NT2/D1 (cell line): ENCODE measurements around the gene DGCR8.
"Not testable (repeated sequence)": the region's sequence is repeated elsewhere in the genome, so short reads cannot be mapped to it uniquely, and the experiment has no call there.

Experiments used
- DNase-seq: peaks from one replicate; pipeline ENCODE4 v3.0.0-alpha.2; 2011; ENCODE audit warnings: low read depth, low spot score
- H3K27me3 ChIP-seq: 2 replicates; pipeline ENCODE4 v1.6.0; 2011; ENCODE audit warnings: mild to moderate bottlenecking; ENCODE audit not compliant: insufficient read length, insufficient read depth
- H3K36me3 ChIP-seq: 2 replicates; pipeline ENCODE4 v1.6.1; 2011; ENCODE audit warnings: mild to moderate bottlenecking, low read length, mixed read lengths; ENCODE audit not compliant: insufficient read depth, insufficient read length
- H3K4me1 ChIP-seq: 2 replicates; pipeline ENCODE4 v1.5.1; 2011; ENCODE audit not compliant: insufficient read depth, insufficient read length
- H3K4me3 ChIP-seq: 2 replicates; pipeline ENCODE4 v1.5.1; 2011; ENCODE audit warnings: low read depth; ENCODE audit not compliant: insufficient read length
- H3K9ac ChIP-seq: 2 replicates; pipeline ENCODE4 v1.6.0; 2011; ENCODE audit warnings: low read depth; ENCODE audit not compliant: insufficient read length
- H3K9me3 ChIP-seq: 2 replicates; pipeline ENCODE4 v1.5.1; 2011; ENCODE audit warnings: mild to moderate bottlenecking, low read length; ENCODE audit not compliant: insufficient read depth
- SUZ12 ChIP-seq: IDR thresholded peaks from 2 replicates; pipeline ENCODE4 v1.6.1; 2011; ENCODE audit not compliant: insufficient read length, insufficient read depth; ENCODE audit errors: extremely low read depth
- YY1 ChIP-seq: IDR thresholded peaks from 2 replicates; pipeline ENCODE4 v1.6.1; 2011; ENCODE audit not compliant: insufficient read length, insufficient read depth
- ZNF274 ChIP-seq: IDR thresholded peaks from 2 replicates; pipeline ENCODE4 v1.6.1; 2011; ENCODE audit warnings: mild to moderate bottlenecking, low read depth, low read length

The DGCR8 gene

GRCh38 chr22:20065896-20066616 is 14.0 kb upstream of the DGCR8 start:
- H3K4me3 ChIP-seq = no peak overlapping the region
- no peak for TF ChIP-seq ZNF274
- no peak for TF ChIP-seq YY1
- no peak for TF ChIP-seq SUZ12
- DNase-seq = no peak
- no peak overlapping the region for H3K9ac ChIP-seq
- no peaks in the 10 kb centered on the region for H3K27me3 ChIP-seq
- H3K9me3 ChIP-seq = no peaks in the 10 kb centered on the region
- H3K36me3 ChIP-seq = peaks cover 19% of the 10 kb centered on the region
- peaks cover 2% of the 10 kb centered on the region for H3K4me1 ChIP-seq

- no peaks in the 10 kb centered on the region for H3K9me3 ChIP-seq
Measured at GRCh38 chr22:20066617-20067383, 13.2 kb upstream of the DGCR8 start.

GRCh38 chr22:20067384-20067682 is 12.7 kb upstream of the DGCR8 start:
- not testable (repeated sequence) for H3K4me3 ChIP-seq, H3K9ac ChIP-seq, DNase-seq, H3K27me3 ChIP-seq, H3K4me1 ChIP-seq, H3K9me3 ChIP-seq
- peaks cover 14% of the 10 kb centered on the region for H3K36me3 ChIP-seq

More at GRCh38 chr22:20066617-20067383, 13.2 kb upstream of the DGCR8 start:
- DNase-seq = no peak
- TF ChIP-seq SUZ12 (no peak), YY1 (no peak), ZNF274 (no peak)
- H3K36me3 ChIP-seq = peaks cover 14% of the 10 kb centered on the region
- no peak overlapping the region for H3K9ac ChIP-seq
- H3K27me3 ChIP-seq = no peaks in the 10 kb centered on the region
- no peak overlapping the region for H3K4me3 ChIP-seq
- H3K4me1 ChIP-seq = peaks cover 2% of the 10 kb centered on the region

- no peak overlapping the region for H3K4me3 ChIP-seq
- no peaks in the 10 kb centered on the region for H3K9me3 ChIP-seq
- peaks cover 2% of the 10 kb centered on the region for H3K4me1 ChIP-seq
- no peak overlapping the region for H3K9ac ChIP-seq
- peaks cover 8% of the 10 kb centered on the region for H3K36me3 ChIP-seq
- no peaks in the 10 kb centered on the region for H3K27me3 ChIP-seq
- TF ChIP-seq YY1 = no peak
- no peak for TF ChIP-seq SUZ12
- no peak for TF ChIP-seq ZNF274
- DNase-seq = no peak
Measured at GRCh38 chr22:20068640-20069039, 11.4 kb upstream of the DGCR8 start.

GRCh38 chr22:20069331-20070042 is 10.6 kb upstream of the DGCR8 start:
- H3K27me3 ChIP-seq = no peaks in the 10 kb centered on the region
- peaks cover 2% of the 10 kb centered on the region for H3K4me1 ChIP-seq
- H3K4me3 ChIP-seq = no peak overlapping the region
- TF ChIP-seq ZNF274 = no peak
- TF ChIP-seq SUZ12 = no peak
- no peak for TF ChIP-seq YY1
- no peak overlapping the region for H3K9ac ChIP-seq
- H3K9me3 ChIP-seq = no peaks in the 10 kb centered on the region
- peaks cover 4% of the 10 kb centered on the region for H3K36me3 ChIP-seq
- no peak for DNase-seq

GRCh38 chr22:20071524-20071972 is 8.5 kb upstream of the DGCR8 start:
- no peak overlapping the region for H3K9ac ChIP-seq
- DNase-seq = no peak
- no peaks in the 10 kb centered on the region for H3K36me3 ChIP-seq
- no peaks in the 10 kb centered on the region for H3K9me3 ChIP-seq
- no peaks in the 10 kb centered on the region for H3K27me3 ChIP-seq
- no peak overlapping the region for H3K4me3 ChIP-seq
- TF ChIP-seq SUZ12 (no peak), YY1 (no peak), ZNF274 (no peak)
- peaks cover 2% of the 10 kb centered on the region for H3K4me1 ChIP-seq

GRCh38 chr22:20076627-20077172 is 3.3 kb upstream of the DGCR8 start:
- Histone ChIP-seq H3K27me3 (no peaks in the 10 kb centered on the region), H3K9me3 (no peaks in the 10 kb centered on the region), H3K4me3 (no peak overlapping the region), H3K36me3 (peaks cover 6% of the 10 kb centered on the region), H3K4me1 (no peaks in the 10 kb centered on the region), H3K9ac (no peak overlapping the region)
- DNase-seq = no peak
- no peak for TF ChIP-seq ZNF274
- TF ChIP-seq SUZ12 = no peak
- no peak for TF ChIP-seq YY1
